Measurements from ENCODE around the gene SMIM23. TPM values are rescaled to one million over a fixed set of nuclear protein-coding genes. Genes with fewer than 3 reads are reported as not detected.

SMIM23 gene
- total RNA-seq = not detected

DNA sequence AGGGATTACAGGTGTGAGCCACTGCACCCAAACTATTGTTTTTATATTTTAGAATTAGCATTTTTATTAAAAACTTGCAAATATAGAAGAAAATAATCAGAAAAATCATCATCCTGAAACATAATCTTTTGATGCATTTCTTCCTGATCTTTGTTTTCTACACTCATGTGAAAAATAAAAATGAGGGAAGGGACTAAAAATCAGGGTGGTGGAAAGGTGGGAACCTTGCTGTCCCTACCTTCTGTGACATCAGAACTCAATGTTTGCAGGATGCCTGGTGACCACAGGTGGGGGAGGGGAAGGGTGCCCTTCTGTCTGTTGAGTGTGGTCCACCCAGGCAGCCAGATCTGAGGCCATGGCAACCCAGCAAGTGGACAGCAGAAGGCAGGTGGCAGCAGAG, at the start of gene SMIM23:
Gene SMIM23, plus strand, starts transcription at position 301 of the 400 bp plus-strand sequence. Its CDS starts 55 bp downstream, at position 356.
- no peaks in the 10 kb centered on the region for H3K4me1 ChIP-seq (replicated peaks in 1 of 2)
- no peak for ATAC-seq (replicated peaks in 6 of 8)
- H3K27ac ChIP-seq = no peak within 1 kb of the TSS
- in situ Hi-C loops (cut with MboI; ENCODE audit: low pct_unique_long_range_greater_than_20kb in 2 of 9, low sequenced_read_pairs in 9 of 9, unreplicated experiment in 9 of 9) = no loop called here
- no peak within 1 kb of the TSS for H3K4me3 ChIP-seq

DNA sequence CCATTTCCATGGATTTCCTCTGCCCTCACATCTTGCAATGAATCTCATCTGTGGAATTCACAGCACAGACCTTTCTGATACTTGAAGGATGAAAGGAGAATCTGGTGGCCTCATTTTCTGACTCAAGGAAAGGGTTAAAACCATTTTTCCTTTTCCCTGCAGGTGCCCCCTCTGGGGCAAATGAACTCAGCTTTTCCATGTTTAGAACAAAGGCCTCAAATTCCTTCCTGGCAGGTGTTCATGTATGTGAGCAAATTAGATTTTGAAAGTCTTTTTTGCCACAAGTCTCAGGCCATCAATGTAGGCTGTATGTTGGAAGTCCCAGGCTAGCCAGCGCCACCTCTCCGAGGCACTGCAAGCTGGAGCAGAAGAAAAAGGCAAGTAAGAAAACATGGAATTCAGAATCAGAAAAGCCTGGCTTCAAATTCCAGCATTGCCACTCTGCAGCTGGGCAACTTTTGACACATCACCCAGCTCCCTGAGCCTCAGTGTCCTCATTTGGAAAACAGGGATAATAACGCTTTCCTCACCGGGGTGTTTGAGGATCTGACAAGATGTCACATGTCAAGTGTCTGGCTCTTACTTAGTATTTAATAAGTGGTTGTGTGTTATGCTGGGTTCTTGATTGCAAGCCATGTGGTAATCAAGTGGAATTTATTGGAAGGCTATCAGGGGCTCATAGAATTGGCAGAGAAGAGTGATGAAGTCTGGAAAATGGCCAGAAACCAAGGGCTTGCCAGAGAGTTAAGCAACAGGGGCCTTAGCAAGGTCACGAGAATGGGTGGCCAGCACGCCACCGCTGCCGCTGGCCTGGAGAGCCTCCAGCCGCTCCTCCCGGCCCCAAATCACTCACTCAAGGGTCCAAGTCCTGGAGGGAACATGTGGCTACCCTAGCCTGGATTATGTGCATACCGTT, 48.4 kb upstream of the SMIM23 start:
- no peak overlapping the region for H3K27ac ChIP-seq
- H3K4me3 ChIP-seq = no peak overlapping the region
- H3K4me1 ChIP-seq (replicated peaks in 1 of 2) = peaks cover 0 to 13% of the 10 kb centered on the region in 2 donors
- WGBS, 10 experiments = 20 to 100% (median 79%) methylated on average over 1 to 6 of the region's 11 CpGs; no CpG with 5 or more reads in 2 of the 10 experiments
- in situ Hi-C loops (cut with MboI; ENCODE audit: low pct_unique_long_range_greater_than_20kb in 2 of 9, low sequenced_read_pairs in 9 of 9, unreplicated experiment in 9 of 9) = no loop called here
- peak in 2 of 8 experiments; percentile 7 to 10 for ATAC-seq (replicated peaks in 6 of 8)

DNA sequence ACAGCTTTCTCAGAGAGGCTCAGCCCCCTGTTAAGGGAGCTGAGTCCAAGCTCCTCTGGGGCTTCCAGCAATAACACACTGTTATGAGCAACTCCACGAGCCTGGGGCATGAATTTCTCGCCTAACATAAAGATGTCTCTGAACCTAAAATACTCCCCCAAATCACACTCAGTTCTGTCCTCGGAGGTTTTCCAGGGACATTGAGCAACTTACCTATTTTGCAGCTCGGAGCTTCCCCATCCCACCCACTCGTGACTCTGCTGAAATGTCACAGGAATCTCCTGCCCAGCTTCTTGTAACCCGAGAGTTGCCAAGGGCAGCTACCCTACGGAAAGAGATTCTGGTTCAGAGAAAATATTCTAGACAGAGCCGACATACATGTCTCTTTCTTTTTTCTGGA, 47.1 kb upstream of the SMIM23 start:
- no peak for ATAC-seq (replicated peaks in 6 of 8)
- in situ Hi-C loops (cut with MboI; ENCODE audit: low pct_unique_long_range_greater_than_20kb in 2 of 9, low sequenced_read_pairs in 9 of 9, unreplicated experiment in 9 of 9) = no loop called here
- Histone ChIP-seq H3K4me3 (no peak overlapping the region), H3K27ac (no peak overlapping the region), H3K4me1 (replicated peaks in 1 of 2) (peaks cover 0 to 13% of the 10 kb centered on the region in 2 donors)
- 47 to 100% (median 84%) methylated on average over 1 to 7 of the region's 8 CpGs; no CpG with 5 or more reads in 4 of the 10 experiments for WGBS, 10 experiments

DNA sequence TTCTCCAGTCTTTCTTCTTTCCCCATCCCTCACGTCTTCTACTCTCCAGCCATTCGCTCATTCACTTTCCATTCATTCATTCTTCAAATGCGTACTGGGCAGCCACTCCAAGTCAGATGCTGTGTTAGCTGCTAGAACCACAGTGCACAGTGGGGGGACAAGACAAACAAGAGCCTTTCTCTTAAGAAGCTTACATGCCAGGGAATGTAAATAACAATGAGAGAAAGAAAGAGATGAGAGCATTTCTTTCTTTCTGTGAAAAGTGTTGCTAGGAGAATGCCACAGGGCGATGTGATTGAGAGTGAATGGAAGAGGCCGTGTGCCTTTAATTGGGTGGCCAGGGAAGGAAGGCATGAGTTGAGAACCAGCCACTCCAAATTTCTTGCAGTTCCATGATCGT, 46.3 kb upstream of the SMIM23 start:
- 0 to 80% (median 44%) methylated on average over 1 to 6 of the region's 6 CpGs; no CpG with 5 or more reads in 2 of the 10 experiments for WGBS, 10 experiments
- Histone ChIP-seq H3K27ac (no peak overlapping the region), H3K4me1 (replicated peaks in 1 of 2) (peaks cover 0 to 13% of the 10 kb centered on the region in 2 donors), H3K4me3 (no peak overlapping the region)
- in situ Hi-C loops (cut with MboI; ENCODE audit: low pct_unique_long_range_greater_than_20kb in 2 of 9, low sequenced_read_pairs in 9 of 9, unreplicated experiment in 9 of 9) = no loop called here
- ATAC-seq (replicated peaks in 6 of 8) = peak in 5 of 8 experiments; percentile 54 to 98 (median 83)

DNA sequence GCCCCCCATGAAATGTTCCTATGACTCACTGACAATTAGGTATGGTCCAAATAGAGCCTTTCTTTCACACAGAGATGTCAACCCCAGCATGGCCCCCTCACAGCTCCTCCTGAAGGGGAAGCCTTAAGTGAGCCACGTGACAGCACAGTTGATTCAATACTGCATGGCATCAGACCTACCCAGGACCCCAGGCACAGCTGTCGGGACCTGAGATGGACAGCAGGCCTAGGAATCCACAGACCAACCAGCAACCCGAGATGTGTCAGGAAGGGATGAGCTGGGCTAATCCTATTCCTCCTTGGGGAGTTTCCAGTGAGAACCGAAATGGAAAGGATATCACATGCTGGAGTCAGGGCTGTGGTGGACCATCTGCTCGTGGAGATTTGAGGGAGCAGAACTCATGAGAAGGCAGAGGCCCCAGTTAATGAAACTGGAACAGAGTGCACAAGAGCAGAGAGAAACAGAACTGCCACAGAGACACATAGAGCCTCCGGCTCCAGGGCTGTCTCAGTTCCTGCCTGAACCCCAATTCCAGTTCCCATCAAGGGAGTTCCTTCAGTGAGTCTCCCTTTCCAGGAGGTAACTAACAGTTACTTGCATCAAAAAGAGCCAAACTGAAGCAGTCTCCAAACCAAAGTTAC, 42.1 kb upstream of the SMIM23 start:
- no peak overlapping the region for H3K27ac ChIP-seq

DNA sequence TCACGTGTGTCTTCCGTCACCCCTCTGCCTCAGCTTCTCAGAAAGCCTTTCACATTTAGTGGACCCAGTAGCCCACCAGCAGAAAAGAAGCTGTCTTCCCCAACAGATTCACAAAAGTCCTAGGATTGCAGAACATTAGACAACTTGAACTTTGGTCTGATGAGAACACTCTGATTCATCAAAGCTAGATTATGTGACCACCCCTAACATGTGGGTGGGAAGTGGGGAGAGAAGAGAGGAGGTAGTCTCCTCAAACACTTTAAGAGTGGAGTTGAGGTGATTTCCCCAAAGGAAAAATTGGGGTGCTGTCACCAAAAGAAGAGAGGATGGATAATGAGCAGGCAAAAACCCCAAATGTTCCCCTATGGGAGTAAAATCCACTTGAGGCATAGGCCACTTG, 41.4 kb upstream of the SMIM23 start:
- in situ Hi-C loops (cut with MboI; ENCODE audit: low pct_unique_long_range_greater_than_20kb in 2 of 9, low sequenced_read_pairs in 9 of 9, unreplicated experiment in 9 of 9) = no loop called here
- peaks cover 0 to under 1% of the 10 kb centered on the region in 2 donors for H3K4me1 ChIP-seq (replicated peaks in 1 of 2)
- H3K4me3 ChIP-seq = no peak overlapping the region
- no peak overlapping the region for H3K27ac ChIP-seq
- ATAC-seq (replicated peaks in 6 of 8) = no peak
- 90% methylated on average over 2 of the region's 2 CpGs; no CpG with 5 or more reads in 9 of the 10 experiments for WGBS, 10 experiments

More for the DNA sequence above, 42.1 kb upstream of the SMIM23 start:
- Histone ChIP-seq H3K4me1 (replicated peaks in 1 of 2) (peaks cover 0 to 7% of the 10 kb centered on the region in 2 donors), H3K4me3 (no peak overlapping the region)
- ATAC-seq (replicated peaks in 6 of 8) = no peak
- 33 to 100% (median 73%) methylated on average over 1 to 4 of the region's 6 CpGs; no CpG with 5 or more reads in 5 of the 10 experiments for WGBS, 10 experiments
- in situ Hi-C loops (cut with MboI; ENCODE audit: low pct_unique_long_range_greater_than_20kb in 2 of 9, low sequenced_read_pairs in 9 of 9, unreplicated experiment in 9 of 9) = no loop called here

DNA sequence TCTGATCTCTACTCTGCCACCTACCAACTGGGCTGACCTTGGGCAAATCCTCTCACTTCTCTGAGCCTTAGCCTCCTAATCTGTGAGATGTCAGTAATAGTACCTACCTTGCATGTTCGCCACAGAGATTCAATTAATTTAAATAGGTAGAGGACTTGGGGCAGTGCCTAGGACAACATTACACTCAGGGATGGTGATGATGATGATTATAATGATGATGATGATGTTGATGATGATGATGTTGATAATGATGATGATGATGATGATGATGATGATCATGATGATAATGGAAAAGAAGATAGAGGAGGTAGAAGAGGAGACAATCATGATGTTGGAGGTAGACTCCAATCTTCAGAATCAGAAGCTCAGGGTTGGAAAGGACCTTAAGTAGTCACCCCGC, 40.7 kb upstream of the SMIM23 start:
- Histone ChIP-seq H3K4me3 (no peak overlapping the region), H3K27ac (no peak overlapping the region), H3K4me1 (replicated peaks in 1 of 2) (no peaks in the 10 kb centered on the region)
- ATAC-seq (replicated peaks in 6 of 8) = no peak
- in situ Hi-C loops (cut with MboI; ENCODE audit: low pct_unique_long_range_greater_than_20kb in 2 of 9, low sequenced_read_pairs in 9 of 9, unreplicated experiment in 9 of 9) = no loop called here
- 40 to 100% (median 100%) methylated on average over 1 to 2 of the region's 2 CpGs; no CpG with 5 or more reads in 5 of the 10 experiments for WGBS, 10 experiments

DNA sequence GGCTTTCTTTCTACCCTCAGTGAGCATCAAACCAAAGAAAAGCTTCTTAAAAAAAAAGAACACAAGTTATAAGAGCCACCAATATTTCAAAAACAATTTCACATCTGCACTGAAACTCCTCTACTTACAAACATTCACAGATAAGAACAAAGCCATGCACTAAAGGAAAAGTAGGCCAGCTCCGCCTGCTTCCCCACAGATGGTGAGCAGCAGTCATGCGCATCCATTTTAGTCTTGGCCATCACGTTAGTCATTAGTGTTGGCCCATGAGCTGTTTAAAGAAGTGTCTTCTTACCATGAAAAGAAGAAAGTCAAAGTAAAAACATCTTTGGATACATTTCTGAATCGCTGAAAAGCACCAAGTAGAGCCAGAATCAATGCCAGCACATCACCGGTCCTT, 40.0 kb upstream of the SMIM23 start:
- H3K4me3 ChIP-seq = no peak overlapping the region
- ATAC-seq (replicated peaks in 6 of 8) = peak in 3 of 8 experiments; percentile 45 to 73 (median 63)
- no peak overlapping the region for H3K27ac ChIP-seq
- in situ Hi-C loops (cut with MboI; ENCODE audit: low pct_unique_long_range_greater_than_20kb in 2 of 9, low sequenced_read_pairs in 9 of 9, unreplicated experiment in 9 of 9) = no loop called here
- H3K4me1 ChIP-seq (replicated peaks in 1 of 2) = no peaks in the 10 kb centered on the region
- WGBS, 10 experiments = 17 to 100% (median 75%) methylated on average over 2 to 4 of the region's 5 CpGs; no CpG with 5 or more reads in 1 of the 10 experiments

DNA sequence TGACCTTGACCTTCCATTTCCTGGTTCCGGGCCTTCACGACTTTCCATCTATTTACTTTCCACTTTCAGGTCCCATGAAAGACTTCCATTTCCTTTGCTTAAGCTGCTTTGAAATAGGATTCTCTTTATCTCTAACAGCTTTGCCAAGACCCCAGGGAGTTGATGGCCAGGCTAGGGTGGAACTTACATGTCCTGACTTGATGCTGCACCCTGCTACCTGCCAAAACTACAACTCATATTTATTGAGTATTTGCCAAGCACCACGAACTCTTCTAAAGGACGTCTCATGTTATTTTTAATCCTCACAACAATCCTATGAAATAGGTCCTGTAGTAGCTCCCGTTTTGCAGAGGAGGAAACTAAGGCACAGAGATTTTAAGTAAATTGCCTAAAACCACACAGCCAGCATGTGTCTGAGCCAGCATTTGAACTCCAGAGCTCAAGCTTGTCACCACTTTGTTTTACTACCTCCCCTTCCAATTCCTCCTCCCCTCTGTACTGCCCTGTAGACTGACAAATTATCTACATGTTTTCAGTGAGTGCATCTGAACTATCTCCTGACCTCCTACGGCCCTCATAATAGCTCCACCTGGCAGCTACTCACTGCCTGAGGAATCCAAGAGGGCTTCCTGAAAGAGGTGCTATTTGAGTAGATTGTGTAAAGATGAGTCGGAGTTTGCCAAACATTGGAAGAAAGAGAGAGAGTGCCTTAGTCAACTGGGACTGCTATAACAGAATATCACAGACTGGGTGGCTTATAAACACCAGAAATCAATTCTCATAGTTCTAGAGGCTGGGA, 38.4 kb upstream of the SMIM23 start:
- Histone ChIP-seq H3K4me3 (no peak overlapping the region), H3K27ac (no peak overlapping the region)

DNA sequence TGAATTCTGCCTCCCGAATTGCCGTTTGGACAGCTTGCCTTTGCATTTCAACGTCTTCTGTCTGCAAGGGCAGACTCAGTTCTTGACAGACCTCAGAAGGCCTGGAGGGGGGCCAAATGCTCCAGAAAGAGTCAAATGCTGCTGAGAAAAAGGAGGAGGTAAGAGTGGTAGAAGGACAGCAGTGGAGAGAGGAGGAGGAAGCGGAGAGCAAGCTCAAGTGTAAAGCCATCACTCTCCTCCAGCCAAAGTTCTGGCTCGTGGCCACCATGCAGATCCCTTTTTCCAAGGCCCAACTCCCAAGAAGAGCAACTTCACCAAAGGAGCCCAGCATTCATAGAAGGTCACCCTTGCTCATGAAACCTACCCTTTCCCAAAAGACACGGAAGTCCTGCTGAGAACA, 36.9 kb upstream of the SMIM23 start:
- Histone ChIP-seq H3K4me3 (no peak overlapping the region), H3K27ac (no peak overlapping the region), H3K4me1 (replicated peaks in 1 of 2) (no peaks in the 10 kb centered on the region)
- in situ Hi-C loops (cut with MboI; ENCODE audit: low pct_unique_long_range_greater_than_20kb in 2 of 9, low sequenced_read_pairs in 9 of 9, unreplicated experiment in 9 of 9) = no loop called here
- WGBS, 10 experiments = 33 to 90% (median 78%) methylated on average over 1 to 5 of the region's 6 CpGs; no CpG with 5 or more reads in 2 of the 10 experiments
- ATAC-seq (replicated peaks in 6 of 8) = no peak

More for the DNA sequence above, 38.4 kb upstream of the SMIM23 start:
- in situ Hi-C loops (cut with MboI; ENCODE audit: low pct_unique_long_range_greater_than_20kb in 2 of 9, low sequenced_read_pairs in 9 of 9, unreplicated experiment in 9 of 9) = no loop called here
- no peak for ATAC-seq (replicated peaks in 6 of 8)
- H3K4me1 ChIP-seq (replicated peaks in 1 of 2) = no peaks in the 10 kb centered on the region
- WGBS, 10 experiments = 38 to 95% (median 67%) methylated on average over 1 to 7 of the region's 7 CpGs; no CpG with 5 or more reads in 2 of the 10 experiments

DNA sequence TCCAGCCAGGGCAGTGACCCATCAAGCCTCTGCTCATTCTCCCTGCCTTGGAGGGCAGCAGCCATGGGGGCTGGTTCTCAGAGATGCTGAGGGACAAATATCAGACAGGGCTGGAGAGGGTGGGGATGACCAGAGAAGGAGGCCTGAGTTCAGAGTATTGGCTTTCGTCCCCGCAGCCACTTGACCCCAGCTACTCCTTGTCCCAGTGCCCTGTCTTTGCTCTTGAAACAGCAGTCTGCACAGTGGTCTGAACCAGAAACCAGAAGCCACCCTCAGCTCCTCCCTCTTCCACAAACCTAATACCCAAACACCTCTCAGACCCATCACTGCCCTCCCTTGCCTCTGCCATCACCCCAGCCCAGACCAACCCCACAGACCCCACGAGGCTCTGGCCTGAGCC, 36.3 kb upstream of the SMIM23 start:
- Histone ChIP-seq H3K27ac (no peak overlapping the region), H3K4me3 (no peak overlapping the region), H3K4me1 (replicated peaks in 1 of 2) (no peaks in the 10 kb centered on the region)
- WGBS, 10 experiments = 60 to 100% (median 67%) methylated on average over 1 to 2 of the region's 3 CpGs; no CpG with 5 or more reads in 7 of the 10 experiments
- in situ Hi-C loops (cut with MboI; ENCODE audit: low pct_unique_long_range_greater_than_20kb in 2 of 9, low sequenced_read_pairs in 9 of 9, unreplicated experiment in 9 of 9) = no loop called here
- ATAC-seq (replicated peaks in 6 of 8) = no peak

DNA sequence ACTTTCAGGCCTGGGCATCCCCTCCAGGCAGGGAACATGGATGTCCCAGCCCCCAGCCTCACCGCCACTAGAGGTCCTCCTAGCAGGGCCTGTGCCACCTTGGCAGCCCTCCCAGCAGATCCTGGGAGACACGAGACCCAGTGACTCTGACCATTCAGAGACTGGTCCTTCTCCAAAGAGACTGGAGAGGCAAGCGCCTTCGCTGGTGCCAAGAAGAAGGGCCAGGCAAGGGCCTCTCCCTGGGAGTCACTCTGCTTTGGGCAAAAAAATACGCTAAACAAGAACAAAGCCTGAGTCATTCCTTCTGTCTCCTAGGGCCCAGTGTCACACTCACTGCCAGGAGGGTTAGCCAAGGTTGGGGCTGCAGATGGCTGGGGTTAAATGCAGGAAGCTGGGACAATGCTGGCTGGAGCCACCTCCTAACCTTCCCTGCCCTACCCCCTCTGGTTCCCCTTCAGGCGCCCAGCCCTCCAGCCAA, 35.3 kb upstream of the SMIM23 start:
- in situ Hi-C loops (cut with MboI; ENCODE audit: low pct_unique_long_range_greater_than_20kb in 2 of 9, low sequenced_read_pairs in 9 of 9, unreplicated experiment in 9 of 9) = no loop called here
- Histone ChIP-seq H3K4me1 (replicated peaks in 1 of 2) (no peaks in the 10 kb centered on the region), H3K4me3 (no peak overlapping the region), H3K27ac (no peak overlapping the region)
- peak in 3 of 8 experiments; percentile 22 to 86 (median 59) for ATAC-seq (replicated peaks in 6 of 8)
- WGBS, 10 experiments = 60 to 100% (median 91%) methylated on average over 1 to 5 of the region's 6 CpGs; no CpG with 5 or more reads in 5 of the 10 experiments
